Chondrocyte (in vitro differentiated cells): Measurements from ENCODE around the gene PHACTR1. TPM values are rescaled to one million over a fixed set of nuclear protein-coding genes. Genes with fewer than 3 reads are reported as not detected.

Source experiments
- DNase-seq: peaks from one replicate; pipeline ENCODE4 v3.0.0; 2021; ENCODE audit warnings: mixed read lengths, low spot score
- H3K27ac Mint-ChIP-seq: one replicate; pipeline ENCODE4 v1.8.0; 2021; ENCODE audit warnings: mild to moderate bottlenecking, moderate library complexity, mixed read lengths; ENCODE audit not compliant: unreplicated experiment
- H3K27me3 Mint-ChIP-seq: 2 replicates; pipeline ENCODE4 v1.8.0; 2021; ENCODE audit warnings: low read depth, mixed read lengths
- H3K36me3 Mint-ChIP-seq: 2 replicates; pipeline ENCODE4 v1.8.0; 2021; ENCODE audit warnings: low read depth, mixed read lengths
- H3K4me1 Mint-ChIP-seq: 2 replicates; pipeline ENCODE4 v1.8.0; 2021; ENCODE audit warnings: low read depth, mild to moderate bottlenecking, mixed read lengths
- H3K4me3 Mint-ChIP-seq: one replicate; pipeline ENCODE4 v1.8.0; 2021; ENCODE audit warnings: mild to moderate bottlenecking, moderate library complexity, mixed read lengths; ENCODE audit not compliant: unreplicated experiment
- H3K9me3 Mint-ChIP-seq: 2 replicates; pipeline ENCODE4 v1.8.0; 2021; ENCODE audit warnings: low read depth, mixed read lengths
- CTCF ChIP-seq: fragments of 200-600 bp; sonication (generic); IDR thresholded peaks from 2 replicates; pipeline ENCODE4 v1.5.0; 2021; ENCODE audit warnings: antibody characterized with exemption, mild to moderate bottlenecking, moderate library complexity
- total RNA-seq: library from RNA; stranded (reverse); gene quantifications from 3 replicates; pipeline ENCODE4 v1.2.1, GENCODE V29; 2021

PHACTR1 gene
- total RNA-seq, 1 donor from 2014 or later: 2.1 TPM

GRCh38 chr6:12891595-12891994 is 175.0 kb downstream of the PHACTR1 start:
- peaks cover 4% of the 10 kb centered on the region for H3K36me3 Mint-ChIP-seq
- no peak for TF ChIP-seq CTCF
- no peak overlapping the region for H3K27ac Mint-ChIP-seq
- H3K4me1 Mint-ChIP-seq: peaks cover 7% of the 10 kb centered on the region
- H3K4me3 Mint-ChIP-seq: no peak overlapping the region
- H3K27me3 Mint-ChIP-seq: peaks cover 13% of the 10 kb centered on the region
- no peak for DNase-seq
- H3K9me3 Mint-ChIP-seq: peaks cover 19% of the 10 kb centered on the region

GRCh38 chr6:12892151-12892550 is 175.6 kb downstream of the PHACTR1 start:
- Mint-ChIP-seq H3K4me1 (peaks cover 7% of the 10 kb centered on the region), H3K9me3 (peaks cover 19% of the 10 kb centered on the region), H3K27me3 (peaks cover 12% of the 10 kb centered on the region), H3K4me3 (no peak overlapping the region), H3K27ac (no peak overlapping the region), H3K36me3 (peaks cover 4% of the 10 kb centered on the region)
- no peak for DNase-seq
- no peak for TF ChIP-seq CTCF

GRCh38 chr6:12893036-12893435 is 176.5 kb downstream of the PHACTR1 start:
- peaks cover 15% of the 10 kb centered on the region for H3K27me3 Mint-ChIP-seq
- H3K27ac Mint-ChIP-seq: no peak overlapping the region
- H3K9me3 Mint-ChIP-seq: peaks cover 19% of the 10 kb centered on the region
- H3K4me1 Mint-ChIP-seq: peaks cover 7% of the 10 kb centered on the region
- H3K36me3 Mint-ChIP-seq: peaks cover 4% of the 10 kb centered on the region
- no peak for TF ChIP-seq CTCF
- H3K4me3 Mint-ChIP-seq: no peak overlapping the region
- no peak for DNase-seq

DNA sequence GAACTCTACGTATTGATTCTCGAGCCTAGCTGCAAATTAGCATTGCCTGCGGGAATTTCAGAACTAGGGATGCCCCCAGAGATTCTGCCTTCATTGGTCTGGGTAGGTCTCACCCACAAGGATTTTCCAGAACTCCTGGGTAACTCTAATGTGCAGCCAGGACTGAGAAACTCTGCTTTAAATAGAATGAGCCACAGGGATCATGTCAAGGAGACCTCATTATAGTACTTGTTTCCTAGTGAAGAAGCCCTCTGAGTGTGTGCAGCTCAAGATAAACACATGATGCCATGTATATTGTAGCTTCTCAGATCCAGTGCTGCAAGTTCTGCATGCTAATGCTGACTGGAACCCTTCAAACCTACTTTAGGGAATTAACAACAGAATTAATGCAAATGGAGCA is 179.2 kb downstream of the PHACTR1 start:
- DNase-seq: no peak
- TF ChIP-seq CTCF: no peak
- H3K27ac Mint-ChIP-seq: no peak overlapping the region

GRCh38 chr6:12896208-12896733 is 179.7 kb downstream of the PHACTR1 start:
- Mint-ChIP-seq H3K4me3 (no peak overlapping the region), H3K4me1 (peaks cover 7% of the 10 kb centered on the region), H3K36me3 (peaks cover 3% of the 10 kb centered on the region), H3K27me3 (peaks cover 36% of the 10 kb centered on the region), H3K9me3 (peaks cover 9% of the 10 kb centered on the region), H3K27ac (no peak overlapping the region)
- DNase-seq: no peak
- TF ChIP-seq CTCF: no peak

More for the DNA sequence above, 179.2 kb downstream of the PHACTR1 start:
- Mint-ChIP-seq H3K4me1 (peaks cover 7% of the 10 kb centered on the region), H3K9me3 (peaks cover 14% of the 10 kb centered on the region), H3K4me3 (no peak overlapping the region), H3K27me3 (peaks cover 32% of the 10 kb centered on the region), H3K36me3 (peaks cover 4% of the 10 kb centered on the region)
